MM.1S (cell line): ENCODE data around the gene TRAPPC12.

ENCODE experiments used
- EZH2 ChIP-seq: fragments of 300-600 bp; sonication (generic); optimal IDR thresholded peaks from 2 replicates; pipeline ENCODE3; 2017; ENCODE audit warnings: low read depth, mild to moderate bottlenecking, antibody characterized with exemption, low read length, mixed read lengths
- EZH2phosphoT487 ChIP-seq: fragments of 300-600 bp; sonication (generic); IDR thresholded peaks from 2 replicates; pipeline ENCODE4 v1.6.1; 2018; ENCODE audit warnings: antibody characterized with exemption, low read length
- TF ChIP-seq, protein P1 (sequence below): fragments of 300-600 bp; sonication (generic); IDR thresholded peaks from 2 replicates; pipeline ENCODE4 v1.5.1; 2016; ENCODE audit warnings: antibody characterized with exemption, low read length, mixed read lengths

DNA sequence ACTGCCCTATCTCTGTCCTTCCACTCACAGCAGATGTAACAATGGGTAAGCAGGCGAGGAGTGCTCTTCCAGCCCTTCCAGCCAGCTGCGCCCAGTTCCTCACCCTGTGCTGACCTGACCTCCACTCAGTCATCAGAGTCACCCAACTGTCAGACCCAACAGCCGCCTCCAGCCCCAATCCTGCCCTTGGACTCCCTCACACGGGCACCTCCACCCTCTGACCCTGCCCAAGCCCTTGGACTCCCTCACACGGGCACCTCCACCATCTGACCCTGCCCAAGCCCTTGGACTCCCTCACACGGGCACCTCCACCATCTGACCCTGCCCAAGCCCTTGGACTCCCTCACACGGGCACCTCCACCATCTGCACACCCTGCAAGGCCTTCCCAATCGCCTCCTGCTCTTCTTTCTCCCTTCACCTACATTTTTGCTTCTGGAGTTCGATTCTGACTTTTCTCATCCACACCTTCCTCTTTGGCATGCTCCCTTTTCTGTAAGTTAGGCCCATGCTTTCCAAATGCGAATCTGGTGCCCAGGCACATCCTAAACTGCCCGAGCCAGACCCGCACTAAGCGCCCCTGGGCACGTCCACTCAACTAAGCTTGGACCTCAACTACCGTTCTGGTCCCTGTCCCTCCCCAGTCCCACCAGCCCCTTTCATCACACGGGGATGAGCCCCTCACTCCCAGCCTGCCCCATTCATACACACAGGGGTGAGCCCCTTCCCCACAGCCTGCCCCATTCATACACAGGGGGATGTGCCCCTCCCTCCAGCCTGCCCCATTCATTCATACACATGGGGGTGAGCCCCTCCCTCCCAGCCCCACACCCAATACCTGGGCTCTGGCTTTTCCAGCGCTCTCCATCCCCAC, 17.7 kb upstream of the TRAPPC12 start:
- TF ChIP-seq, protein P1, sequence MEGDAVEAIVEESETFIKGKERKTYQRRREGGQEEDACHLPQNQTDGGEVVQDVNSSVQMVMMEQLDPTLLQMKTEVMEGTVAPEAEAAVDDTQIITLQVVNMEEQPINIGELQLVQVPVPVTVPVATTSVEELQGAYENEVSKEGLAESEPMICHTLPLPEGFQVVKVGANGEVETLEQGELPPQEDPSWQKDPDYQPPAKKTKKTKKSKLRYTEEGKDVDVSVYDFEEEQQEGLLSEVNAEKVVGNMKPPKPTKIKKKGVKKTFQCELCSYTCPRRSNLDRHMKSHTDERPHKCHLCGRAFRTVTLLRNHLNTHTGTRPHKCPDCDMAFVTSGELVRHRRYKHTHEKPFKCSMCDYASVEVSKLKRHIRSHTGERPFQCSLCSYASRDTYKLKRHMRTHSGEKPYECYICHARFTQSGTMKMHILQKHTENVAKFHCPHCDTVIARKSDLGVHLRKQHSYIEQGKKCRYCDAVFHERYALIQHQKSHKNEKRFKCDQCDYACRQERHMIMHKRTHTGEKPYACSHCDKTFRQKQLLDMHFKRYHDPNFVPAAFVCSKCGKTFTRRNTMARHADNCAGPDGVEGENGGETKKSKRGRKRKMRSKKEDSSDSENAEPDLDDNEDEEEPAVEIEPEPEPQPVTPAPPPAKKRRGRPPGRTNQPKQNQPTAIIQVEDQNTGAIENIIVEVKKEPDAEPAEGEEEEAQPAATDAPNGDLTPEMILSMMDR, result no peak
- TF ChIP-seq EZH2 (no peak), EZH2phosphoT487 (no peak)
